ENCODE results near the gene RAP2B. TPM values are rescaled to one million over a fixed set of nuclear protein-coding genes. Genes with fewer than 3 reads are reported as not detected.

The RAP2B gene
- total and polyA plus RNA-seq, 2 of the 13 experiments (the other 11 are each of a cell fraction or from before 2014, with no cell fraction given) = 6.4 to 7.1 TPM

DNA sequence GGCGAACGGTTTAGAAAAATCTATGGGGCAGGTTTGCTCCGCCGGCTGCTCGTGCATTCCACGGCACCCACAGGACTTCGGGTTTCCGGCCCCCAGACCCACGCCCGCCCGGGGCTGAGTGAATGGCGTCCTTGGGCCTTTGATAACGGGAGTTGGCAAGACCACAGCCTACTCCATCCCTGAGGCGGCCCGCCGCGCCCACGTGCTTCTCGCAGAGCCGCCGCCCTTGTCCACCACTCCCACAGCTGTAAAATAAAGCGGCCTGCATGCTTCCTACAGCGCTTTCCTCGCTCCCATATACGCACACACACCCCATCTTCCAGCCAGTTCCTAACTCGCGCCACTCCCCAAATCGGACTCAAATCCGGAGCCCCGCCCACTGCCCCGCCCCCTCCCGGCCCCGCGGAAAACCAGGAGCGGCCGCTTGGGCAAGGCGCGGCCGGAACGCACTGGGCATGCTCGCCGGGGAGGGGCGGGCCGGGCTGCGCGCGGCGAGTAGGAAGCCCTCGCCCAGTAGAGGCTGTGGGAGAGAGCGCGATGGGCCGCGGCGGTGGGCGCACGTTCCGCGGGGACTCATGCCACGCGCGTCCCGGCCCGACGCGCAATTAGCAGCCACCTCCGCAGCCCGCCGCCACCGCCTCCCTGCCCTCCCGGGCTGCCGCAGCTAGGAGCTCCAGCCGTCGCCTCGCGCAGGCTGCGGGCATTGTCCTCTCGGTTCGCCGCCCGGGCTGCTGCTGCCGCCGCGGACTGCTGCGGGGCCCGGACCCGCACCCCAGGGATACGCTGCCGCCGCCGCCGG lies at the start of gene RAP2B (continued):
- TF ChIP-seq, protein P1, sequence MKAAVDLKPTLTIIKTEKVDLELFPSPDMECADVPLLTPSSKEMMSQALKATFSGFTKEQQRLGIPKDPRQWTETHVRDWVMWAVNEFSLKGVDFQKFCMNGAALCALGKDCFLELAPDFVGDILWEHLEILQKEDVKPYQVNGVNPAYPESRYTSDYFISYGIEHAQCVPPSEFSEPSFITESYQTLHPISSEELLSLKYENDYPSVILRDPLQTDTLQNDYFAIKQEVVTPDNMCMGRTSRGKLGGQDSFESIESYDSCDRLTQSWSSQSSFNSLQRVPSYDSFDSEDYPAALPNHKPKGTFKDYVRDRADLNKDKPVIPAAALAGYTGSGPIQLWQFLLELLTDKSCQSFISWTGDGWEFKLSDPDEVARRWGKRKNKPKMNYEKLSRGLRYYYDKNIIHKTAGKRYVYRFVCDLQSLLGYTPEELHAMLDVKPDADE (CRISPR knock-in tag; IDR thresholded peaks at IDR 0.05) = peak; percentile 76; the same call in 1 of the 2 replicates
- TF ChIP-seq NR2C2 (CRISPR knock-in tag; IDR thresholded peaks at IDR 0.05; ENCODE audit: borderline replicate concordance) (peak; percentile 52; the same call in 1 of the 2 replicates), MTF2 (CRISPR knock-in tag; IDR thresholded peaks at IDR 0.05; ENCODE audit: borderline replicate concordance) (no peak), SP4 (CRISPR knock-in tag; IDR thresholded peaks at IDR 0.05) (peak; percentile 82), ZNF160 (CRISPR knock-in tag; IDR thresholded peaks at IDR 0.05) (0 out of 2 replicates have a peak, but pooled peaks have one; percentile 78), PPARG (CRISPR knock-in tag; conservative IDR thresholded peaks at IDR 0.05) (no peak), ZNF234 (CRISPR knock-in tag; conservative IDR thresholded peaks at IDR 0.05) (peak; percentile 89; the same call in 1 of the 2 replicates), CHD4 (IDR thresholded peaks at IDR 0.05; ENCODE audit: borderline replicate concordance, low read length) (no peak), SALL2 (CRISPR knock-in tag; IDR thresholded peaks at IDR 0.05) (peak; percentile 79), SETDB1 (CRISPR knock-in tag; IDR thresholded peaks at IDR 0.05; ENCODE audit: borderline replicate concordance) (no peak), ZNF790 (CRISPR knock-in tag; IDR thresholded peaks at IDR 0.05; ENCODE audit: borderline replicate concordance) (peak; percentile 97), ZBTB38 (CRISPR knock-in tag; IDR thresholded peaks at IDR 0.05) (peak; percentile 81), LCORL (IDR thresholded peaks at IDR 0.05) (no peak), LCORL (CRISPR knock-in tag; IDR thresholded peaks at IDR 0.05) (no peak), ZNF724P (CRISPR knock-in tag; IDR thresholded peaks at IDR 0.05; ENCODE audit: borderline replicate concordance) (0 out of 2 replicates have a peak, but pooled peaks have one; percentile 41), BORCS8-MEF2B (CRISPR knock-in tag; IDR thresholded peaks at IDR 0.05) (peak; percentile 87), HES4 (CRISPR knock-in tag; IDR thresholded peaks at IDR 0.05; ENCODE audit: borderline replicate concordance) (peak; percentile 90), CBFB (CRISPR knock-in tag; IDR thresholded peaks at IDR 0.05) (0 out of 2 replicates have a peak, but pooled peaks have one; percentile 51), SNAPC2 (CRISPR knock-in tag; IDR thresholded peaks at IDR 0.05) (peak; percentile 94), SP1 (IDR thresholded peaks at IDR 0.05) (no peak; the same call in 1 of the 2 replicates), SP1 (CRISPR knock-in tag; IDR thresholded peaks at IDR 0.05) (peak; percentile 95), HHEX (CRISPR knock-in tag; IDR thresholded peaks at IDR 0.05) (no peak)
- TF ChIP-seq, protein P2, sequence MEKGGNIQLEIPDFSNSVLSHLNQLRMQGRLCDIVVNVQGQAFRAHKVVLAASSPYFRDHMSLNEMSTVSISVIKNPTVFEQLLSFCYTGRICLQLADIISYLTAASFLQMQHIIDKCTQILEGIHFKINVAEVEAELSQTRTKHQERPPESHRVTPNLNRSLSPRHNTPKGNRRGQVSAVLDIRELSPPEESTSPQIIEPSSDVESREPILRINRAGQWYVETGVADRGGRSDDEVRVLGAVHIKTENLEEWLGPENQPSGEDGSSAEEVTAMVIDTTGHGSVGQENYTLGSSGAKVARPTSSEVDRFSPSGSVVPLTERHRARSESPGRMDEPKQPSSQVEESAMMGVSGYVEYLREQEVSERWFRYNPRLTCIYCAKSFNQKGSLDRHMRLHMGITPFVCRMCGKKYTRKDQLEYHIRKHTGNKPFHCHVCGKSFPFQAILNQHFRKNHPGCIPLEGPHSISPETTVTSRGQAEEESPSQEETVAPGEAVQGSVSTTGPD (CRISPR knock-in tag; IDR thresholded peaks at IDR 0.05) = no peak
- TF ChIP-seq, protein P3, sequence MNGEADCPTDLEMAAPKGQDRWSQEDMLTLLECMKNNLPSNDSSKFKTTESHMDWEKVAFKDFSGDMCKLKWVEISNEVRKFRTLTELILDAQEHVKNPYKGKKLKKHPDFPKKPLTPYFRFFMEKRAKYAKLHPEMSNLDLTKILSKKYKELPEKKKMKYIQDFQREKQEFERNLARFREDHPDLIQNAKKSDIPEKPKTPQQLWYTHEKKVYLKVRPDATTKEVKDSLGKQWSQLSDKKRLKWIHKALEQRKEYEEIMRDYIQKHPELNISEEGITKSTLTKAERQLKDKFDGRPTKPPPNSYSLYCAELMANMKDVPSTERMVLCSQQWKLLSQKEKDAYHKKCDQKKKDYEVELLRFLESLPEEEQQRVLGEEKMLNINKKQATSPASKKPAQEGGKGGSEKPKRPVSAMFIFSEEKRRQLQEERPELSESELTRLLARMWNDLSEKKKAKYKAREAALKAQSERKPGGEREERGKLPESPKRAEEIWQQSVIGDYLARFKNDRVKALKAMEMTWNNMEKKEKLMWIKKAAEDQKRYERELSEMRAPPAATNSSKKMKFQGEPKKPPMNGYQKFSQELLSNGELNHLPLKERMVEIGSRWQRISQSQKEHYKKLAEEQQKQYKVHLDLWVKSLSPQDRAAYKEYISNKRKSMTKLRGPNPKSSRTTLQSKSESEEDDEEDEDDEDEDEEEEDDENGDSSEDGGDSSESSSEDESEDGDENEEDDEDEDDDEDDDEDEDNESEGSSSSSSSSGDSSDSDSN (CRISPR knock-in tag; IDR thresholded peaks at IDR 0.05) = peak; percentile 85
- TF ChIP-seq, protein P4, sequence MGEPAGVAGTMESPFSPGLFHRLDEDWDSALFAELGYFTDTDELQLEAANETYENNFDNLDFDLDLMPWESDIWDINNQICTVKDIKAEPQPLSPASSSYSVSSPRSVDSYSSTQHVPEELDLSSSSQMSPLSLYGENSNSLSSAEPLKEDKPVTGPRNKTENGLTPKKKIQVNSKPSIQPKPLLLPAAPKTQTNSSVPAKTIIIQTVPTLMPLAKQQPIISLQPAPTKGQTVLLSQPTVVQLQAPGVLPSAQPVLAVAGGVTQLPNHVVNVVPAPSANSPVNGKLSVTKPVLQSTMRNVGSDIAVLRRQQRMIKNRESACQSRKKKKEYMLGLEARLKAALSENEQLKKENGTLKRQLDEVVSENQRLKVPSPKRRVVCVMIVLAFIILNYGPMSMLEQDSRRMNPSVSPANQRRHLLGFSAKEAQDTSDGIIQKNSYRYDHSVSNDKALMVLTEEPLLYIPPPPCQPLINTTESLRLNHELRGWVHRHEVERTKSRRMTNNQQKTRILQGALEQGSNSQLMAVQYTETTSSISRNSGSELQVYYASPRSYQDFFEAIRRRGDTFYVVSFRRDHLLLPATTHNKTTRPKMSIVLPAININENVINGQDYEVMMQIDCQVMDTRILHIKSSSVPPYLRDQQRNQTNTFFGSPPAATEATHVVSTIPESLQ (CRISPR knock-in tag; conservative IDR thresholded peaks at IDR 0.05) = no peak
